Renal pelvis (tissue), 4 donors: ENCODE results near the gene SDK1. TPM values are rescaled to one million over a fixed set of nuclear protein-coding genes. Genes with fewer than 3 reads are reported as not detected.

Source experiments
- DNase-seq: peaks from one replicate; pipeline ENCODE4 v3.0.0-alpha.2; 2013
- polyA plus RNA-seq, 3 donors: library from polyadenylated mRNA; unstranded; fragments of 120-200 nt; gene quantifications; one replicate each; pipeline ENCODE4 v1.2.1, GENCODE V29; 2013; ENCODE audit not compliant: insufficient read length in 3 of 3

Gene SDK1
- polyA plus RNA-seq, 3 donors = 7.5 to 8.9 (median 8.4) TPM

GRCh38 chr7:3459111-3459510, 158.1 kb downstream of the SDK1 start:
- no peak for DNase-seq

- no peak for DNase-seq
These were observed 160.9 kb downstream of the SDK1 start for GRCh38 chr7:3461923-3462322.

GRCh38 chr7:3463696-3464095, 162.6 kb downstream of the SDK1 start:
- no peak for DNase-seq

- no peak for DNase-seq
These were observed 164.0 kb downstream of the SDK1 start for GRCh38 chr7:3464900-3465622.

GRCh38 chr7:3466261-3466660, 165.2 kb downstream of the SDK1 start:
- no peak for DNase-seq

- DNase-seq = no peak
These were observed 168.6 kb downstream of the SDK1 start for GRCh38 chr7:3469641-3470040.

GRCh38 chr7:3480197-3480596, 179.1 kb downstream of the SDK1 start:
- DNase-seq = no peak

GRCh38 chr7:3481435-3481834, 180.4 kb downstream of the SDK1 start:
- DNase-seq = no peak

- peak; percentile 35 for DNase-seq
These were observed 181.3 kb downstream of the SDK1 start for GRCh38 chr7:3482147-3482921.

- no peak for DNase-seq
These were observed 185.8 kb downstream of the SDK1 start for GRCh38 chr7:3486841-3487240.

GRCh38 chr7:3488829-3489228, 187.8 kb downstream of the SDK1 start:
- no peak for DNase-seq

- DNase-seq = peak; percentile 19
These were observed 192.4 kb downstream of the SDK1 start for GRCh38 chr7:3493499-3493898.

- DNase-seq = no peak
These were observed 193.9 kb downstream of the SDK1 start for GRCh38 chr7:3494947-3495346.

- no peak for DNase-seq
These were observed 194.5 kb downstream of the SDK1 start for GRCh38 chr7:3495530-3495929.

- DNase-seq = no peak
These were observed 194.9 kb downstream of the SDK1 start for GRCh38 chr7:3495954-3496353.

- DNase-seq = no peak
These were observed 196.7 kb downstream of the SDK1 start for GRCh38 chr7:3497796-3498195.

- no peak for DNase-seq
These were observed 200.6 kb downstream of the SDK1 start for GRCh38 chr7:3501671-3502070.

GRCh38 chr7:3504384-3504783, 203.3 kb downstream of the SDK1 start:
- no peak for DNase-seq

GRCh38 chr7:3510101-3511020, 209.3 kb downstream of the SDK1 start:
- no peak for DNase-seq

GRCh38 chr7:3517344-3517743, 216.3 kb downstream of the SDK1 start:
- no peak for DNase-seq

- DNase-seq = no peak
These were observed 217.5 kb downstream of the SDK1 start for GRCh38 chr7:3518546-3518945.

- DNase-seq = no peak
These were observed 219.2 kb downstream of the SDK1 start for GRCh38 chr7:3520206-3520605.
